Glutamatergic neuron (in vitro differentiated cells): Measurements from ENCODE around the gene TCERG1L. TPM values are rescaled to one million over a fixed set of nuclear protein-coding genes. Genes with fewer than 3 reads are reported as not detected.

Experiments used
- DNase-seq: peaks from one replicate; pipeline ENCODE4 v3.0.0; 2022
- H3K27ac Mint-ChIP-seq: one replicate; pipeline ENCODE4 v1.8.0; 2020; ENCODE audit warnings: mild to moderate bottlenecking, mixed read lengths, inconsistent platforms; ENCODE audit not compliant: unreplicated experiment
- H3K27me3 Mint-ChIP-seq: one replicate; pipeline ENCODE4 v1.8.0; 2020; ENCODE audit warnings: mild to moderate bottlenecking, moderate library complexity, mixed read lengths, inconsistent platforms; ENCODE audit not compliant: unreplicated experiment
- H3K36me3 Mint-ChIP-seq: one replicate; pipeline ENCODE4 v1.8.0; 2020; ENCODE audit warnings: mild to moderate bottlenecking, mixed read lengths, inconsistent platforms; ENCODE audit not compliant: unreplicated experiment
- H3K4me1 Mint-ChIP-seq: one replicate; pipeline ENCODE4 v1.8.0; 2020; ENCODE audit warnings: mild to moderate bottlenecking, low read depth, mixed read lengths, inconsistent platforms; ENCODE audit not compliant: unreplicated experiment
- H3K4me3 Mint-ChIP-seq: one replicate; pipeline ENCODE4 v1.8.0; 2020; ENCODE audit warnings: mild to moderate bottlenecking, mixed read lengths, inconsistent platforms; ENCODE audit not compliant: unreplicated experiment
- H3K9me3 Mint-ChIP-seq: one replicate; pipeline ENCODE4 v1.8.0; 2020; ENCODE audit warnings: mild to moderate bottlenecking, moderate library complexity, mixed read lengths, inconsistent platforms; ENCODE audit not compliant: unreplicated experiment
- CTCF ChIP-seq: fragments of 200-600 bp; sonication (generic); IDR thresholded peaks from one replicate; pipeline ENCODE4 v1.5.0; 2021; ENCODE audit not compliant: partially characterized antibody, unreplicated experiment
- total RNA-seq: library from RNA; stranded (reverse); fragmentation: NEBNext Ultra II Directional; extraction: Animal tissue kit (Norgen Biotek cat#: 25700); gene quantifications from one replicate; pipeline ENCODE4 v1.2.1, GENCODE V29; 2021; ENCODE audit not compliant: unreplicated experiment

The TCERG1L gene
- total RNA-seq, 1 donor from 2014 or later, result 2.2 TPM

DNA sequence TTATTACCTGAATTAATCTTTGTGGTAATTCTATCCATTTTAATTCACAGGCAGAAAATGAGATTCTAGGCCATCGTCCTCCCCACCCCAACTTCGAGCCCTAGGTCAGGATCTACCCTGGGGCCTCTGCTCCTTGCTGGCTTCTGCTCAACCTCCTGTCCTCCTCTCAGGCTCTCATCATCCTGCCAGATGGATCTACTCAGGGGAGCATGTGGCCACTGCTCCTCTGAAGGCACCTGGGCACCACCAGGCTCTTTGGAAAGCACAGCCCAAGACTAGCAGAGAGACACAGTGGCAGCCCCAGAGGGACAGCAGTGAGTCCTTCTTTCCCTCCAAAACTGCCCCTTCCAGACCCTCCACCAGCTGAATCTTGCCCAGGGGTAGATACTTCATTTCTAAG is 248.2 kb downstream of the TCERG1L start:
- peaks cover 7% of the 10 kb centered on the region for H3K36me3 Mint-ChIP-seq
- peaks cover 7% of the 10 kb centered on the region for H3K4me1 Mint-ChIP-seq
- no peak for DNase-seq
- H3K27ac Mint-ChIP-seq, result no peak overlapping the region
- no peak overlapping the region for H3K4me3 Mint-ChIP-seq
- TF ChIP-seq CTCF, result no peak
- H3K9me3 Mint-ChIP-seq, result peaks cover 2% of the 10 kb centered on the region
- peaks cover 5% of the 10 kb centered on the region for H3K27me3 Mint-ChIP-seq

DNA sequence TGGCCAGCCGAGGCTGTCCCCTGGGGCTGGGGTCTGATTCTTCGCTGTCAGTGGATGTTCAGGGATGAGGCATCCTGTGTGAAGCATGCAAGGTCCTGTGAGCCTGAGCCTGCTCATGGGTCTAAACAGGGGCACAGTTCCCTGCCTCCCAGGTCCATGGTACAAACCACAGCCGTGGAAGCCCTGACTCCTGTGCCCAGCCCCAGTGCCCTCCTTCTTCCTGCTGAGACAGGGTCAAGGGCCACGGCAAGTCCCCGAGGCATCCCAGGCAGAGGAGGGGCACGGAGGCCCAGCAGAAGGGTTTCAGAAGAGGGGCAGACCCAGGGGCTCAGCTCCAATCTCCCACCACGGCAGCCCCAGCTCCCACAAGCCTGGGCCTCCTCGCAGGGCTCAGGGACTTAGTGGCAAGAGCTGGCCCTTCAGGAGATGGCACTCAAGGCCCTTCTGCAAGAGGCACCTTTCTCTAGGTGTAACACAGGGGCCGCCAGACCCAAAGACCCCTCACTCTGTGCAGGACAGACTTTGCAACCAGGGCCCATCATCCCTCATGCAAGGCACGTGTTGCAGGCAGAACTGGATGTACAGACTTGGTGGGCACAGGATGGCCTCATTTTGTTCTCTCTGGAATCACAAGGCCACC is 248.8 kb downstream of the TCERG1L start:
- H3K27ac Mint-ChIP-seq, result no peak overlapping the region
- H3K27me3 Mint-ChIP-seq, result peaks cover 4% of the 10 kb centered on the region
- peaks cover 7% of the 10 kb centered on the region for H3K4me1 Mint-ChIP-seq
- H3K4me3 Mint-ChIP-seq, result no peak overlapping the region
- peaks cover 2% of the 10 kb centered on the region for H3K9me3 Mint-ChIP-seq
- TF ChIP-seq CTCF, result no peak
- H3K36me3 Mint-ChIP-seq, result peaks cover 10% of the 10 kb centered on the region
- no peak for DNase-seq

DNA sequence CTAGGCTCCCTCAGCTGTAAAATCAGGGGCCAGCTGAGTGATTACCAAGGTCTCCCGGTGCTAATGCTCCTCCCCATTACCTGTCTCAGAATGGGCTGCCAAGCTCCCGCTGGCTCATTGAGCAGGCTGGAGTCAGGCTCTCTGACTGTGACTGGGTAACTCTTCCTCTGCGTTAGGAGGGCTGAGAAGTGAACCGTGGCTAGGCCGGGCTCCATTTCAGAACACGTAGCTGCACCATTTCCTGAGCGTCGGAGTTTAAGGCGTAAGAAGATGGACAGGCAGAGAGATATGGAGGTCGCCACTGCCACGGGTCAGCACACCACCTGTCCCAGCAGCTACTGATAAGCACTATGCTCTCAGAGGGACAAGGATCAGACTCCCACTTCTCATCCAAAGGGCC is 250.3 kb downstream of the TCERG1L start:
- H3K36me3 Mint-ChIP-seq, result peaks cover 10% of the 10 kb centered on the region
- H3K27me3 Mint-ChIP-seq, result peaks cover 4% of the 10 kb centered on the region
- H3K9me3 Mint-ChIP-seq, result peaks cover 2% of the 10 kb centered on the region
- no peak for TF ChIP-seq CTCF
- peaks cover 7% of the 10 kb centered on the region for H3K4me1 Mint-ChIP-seq
- no peak overlapping the region for H3K4me3 Mint-ChIP-seq
- DNase-seq, result no peak
- no peak overlapping the region for H3K27ac Mint-ChIP-seq

DNA sequence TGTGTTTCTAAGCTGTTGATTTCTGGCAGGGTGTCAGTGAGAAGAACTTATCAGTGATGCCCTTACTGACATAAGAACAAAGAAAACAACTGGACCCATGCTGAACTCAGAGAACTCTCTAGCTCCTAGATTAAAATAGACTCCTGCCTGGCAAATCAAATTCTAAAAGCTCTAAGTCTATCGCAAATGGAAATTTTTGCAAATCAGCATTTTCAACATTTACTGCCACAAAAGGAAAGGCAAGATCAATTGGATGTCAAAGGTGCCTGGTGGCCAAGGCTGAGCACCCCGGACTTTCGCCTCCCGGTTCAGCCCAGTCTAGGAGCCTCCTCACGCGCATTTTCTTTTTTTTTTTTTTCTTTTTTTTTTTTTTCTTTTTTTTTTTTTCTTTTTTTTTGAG is 251.6 kb downstream of the TCERG1L start:
- DNase-seq, result no peak
- Mint-ChIP-seq H3K9me3 (peaks cover 2% of the 10 kb centered on the region), H3K36me3 (peaks cover 10% of the 10 kb centered on the region), H3K27ac (no peak overlapping the region), H3K4me1 (peaks cover 5% of the 10 kb centered on the region), H3K4me3 (no peak overlapping the region), H3K27me3 (peaks cover 4% of the 10 kb centered on the region)
- no peak for TF ChIP-seq CTCF

- H3K9me3 Mint-ChIP-seq, result peaks cover 2% of the 10 kb centered on the region
- no peak for TF ChIP-seq CTCF
- peaks cover 4% of the 10 kb centered on the region for H3K27me3 Mint-ChIP-seq
- H3K36me3 Mint-ChIP-seq, result peaks cover 10% of the 10 kb centered on the region
- no peak for DNase-seq
- H3K4me3 Mint-ChIP-seq, result no peak overlapping the region
- H3K27ac Mint-ChIP-seq, result no peak overlapping the region
- peaks cover 5% of the 10 kb centered on the region for H3K4me1 Mint-ChIP-seq
Observed at GRCh38 chr10:131058799-131059198, 252.7 kb downstream of the TCERG1L start.
